GM12865 (cell line): ENCODE results near the gene SKIDA1.

Source experiments
- DNase-seq: peaks from one replicate; pipeline ENCODE4 v3.0.0; 2010; ENCODE audit warnings: low read depth
- H3K4me3 ChIP-seq: 2 replicates; pipeline ENCODE4 v1.5.1; 2011; ENCODE audit warnings: mild to moderate bottlenecking, low read depth, low read length, control low read depth
- TF ChIP-seq, protein P1 (sequence below): IDR thresholded peaks from 2 replicates; pipeline ENCODE4 v1.5.1; 2011; ENCODE audit warnings: low read length, control low read depth, low read depth, inconsistent platforms; ENCODE audit not compliant: insufficient read depth; ENCODE audit errors: missing control alignments

Gene SKIDA1

GRCh38 chr10:21473541-21473940 lies 51.9 kb downstream of the SKIDA1 start:
- no peak for DNase-seq
- H3K4me3 ChIP-seq, result no peak overlapping the region
- TF ChIP-seq, protein P1, sequence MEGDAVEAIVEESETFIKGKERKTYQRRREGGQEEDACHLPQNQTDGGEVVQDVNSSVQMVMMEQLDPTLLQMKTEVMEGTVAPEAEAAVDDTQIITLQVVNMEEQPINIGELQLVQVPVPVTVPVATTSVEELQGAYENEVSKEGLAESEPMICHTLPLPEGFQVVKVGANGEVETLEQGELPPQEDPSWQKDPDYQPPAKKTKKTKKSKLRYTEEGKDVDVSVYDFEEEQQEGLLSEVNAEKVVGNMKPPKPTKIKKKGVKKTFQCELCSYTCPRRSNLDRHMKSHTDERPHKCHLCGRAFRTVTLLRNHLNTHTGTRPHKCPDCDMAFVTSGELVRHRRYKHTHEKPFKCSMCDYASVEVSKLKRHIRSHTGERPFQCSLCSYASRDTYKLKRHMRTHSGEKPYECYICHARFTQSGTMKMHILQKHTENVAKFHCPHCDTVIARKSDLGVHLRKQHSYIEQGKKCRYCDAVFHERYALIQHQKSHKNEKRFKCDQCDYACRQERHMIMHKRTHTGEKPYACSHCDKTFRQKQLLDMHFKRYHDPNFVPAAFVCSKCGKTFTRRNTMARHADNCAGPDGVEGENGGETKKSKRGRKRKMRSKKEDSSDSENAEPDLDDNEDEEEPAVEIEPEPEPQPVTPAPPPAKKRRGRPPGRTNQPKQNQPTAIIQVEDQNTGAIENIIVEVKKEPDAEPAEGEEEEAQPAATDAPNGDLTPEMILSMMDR, result no peak

GRCh38 chr10:21473135-21473534 lies 52.3 kb downstream of the SKIDA1 start:
- TF ChIP-seq, protein P1, result no peak
- H3K4me3 ChIP-seq, result no peak overlapping the region
- no peak for DNase-seq

DNA sequence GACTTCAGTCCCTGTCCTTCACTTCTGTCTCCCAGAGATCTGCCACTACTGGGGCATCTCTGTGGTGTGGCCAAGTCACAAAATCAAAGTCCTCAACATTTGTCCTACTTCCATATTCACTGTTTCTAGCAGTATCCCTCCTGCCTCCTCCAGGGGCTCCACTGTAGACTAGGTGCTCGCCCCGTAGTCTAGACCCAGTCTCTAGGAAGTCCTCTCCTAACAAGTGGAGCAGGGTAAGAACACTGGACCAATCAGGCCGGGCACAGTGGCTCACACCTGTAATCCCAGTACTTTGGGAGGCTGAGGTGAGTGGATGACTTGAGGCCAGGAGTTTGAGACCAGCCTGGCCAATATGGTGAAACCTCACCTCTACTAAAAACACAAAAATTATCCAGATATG lies 57.4 kb downstream of the SKIDA1 start:
- TF ChIP-seq, protein P1, result no peak
- no peak overlapping the region for H3K4me3 ChIP-seq
- no peak for DNase-seq

DNA sequence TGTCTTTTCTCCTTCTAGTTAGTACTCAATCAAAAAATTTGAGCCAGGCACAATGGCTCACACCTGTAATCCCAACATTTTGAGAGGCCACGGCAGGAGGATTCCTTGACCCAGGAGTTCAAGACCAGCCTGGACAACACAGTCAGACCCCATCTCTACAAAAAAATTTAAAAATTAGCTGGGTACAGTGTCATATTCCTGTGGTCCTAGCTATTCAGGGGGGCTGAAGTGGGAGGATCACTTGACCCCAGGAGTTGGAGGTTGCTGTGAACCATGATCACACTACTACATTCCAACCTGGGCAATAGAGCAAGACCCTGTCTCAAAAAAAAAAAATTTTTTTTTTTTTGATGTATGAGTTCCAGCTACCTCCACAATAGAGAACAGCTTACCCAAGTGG lies 57.8 kb downstream of the SKIDA1 start:
- DNase-seq, result no peak
- TF ChIP-seq, protein P1, result no peak

GRCh38 chr10:21464134-21464533 lies 61.3 kb downstream of the SKIDA1 start:
- no peak for DNase-seq
- TF ChIP-seq, protein P1, result no peak
- H3K4me3 ChIP-seq, result no peak overlapping the region

More for the DNA sequence above, 57.8 kb downstream of the SKIDA1 start:
- H3K4me3 ChIP-seq, result no peak overlapping the region
